M059J (cell line): ENCODE data around the gene LRRC55. TPM values are rescaled to one million over a fixed set of nuclear protein-coding genes. Genes with fewer than 3 reads are reported as not detected.

Experiments used
- DNase-seq: peaks from one replicate; pipeline ENCODE4 v3.0.0-alpha.2; 2012; ENCODE audit warnings: low read depth
- total RNA-seq: library from RNA; depleted of rRNA; stranded (reverse); fragments of >200 nt; shearing (Covaris generic); gene quantifications from 2 replicates; pipeline ENCODE4 v1.2.3, GENCODE V29; 2014

The LRRC55 gene
- total RNA-seq, 1 experiment from 2014 or later: not detected

- DNase-seq: no peak
Measured at GRCh38 chr11:57202281-57202680, 20.5 kb downstream of the LRRC55 start.

GRCh38 chr11:57203359-57203758 is 21.6 kb downstream of the LRRC55 start:
- DNase-seq: no peak

GRCh38 chr11:57203882-57204480 is 22.2 kb downstream of the LRRC55 start:
- DNase-seq: no peak

GRCh38 chr11:57205041-57205641 is 23.4 kb downstream of the LRRC55 start:
- DNase-seq: peak; percentile 10

GRCh38 chr11:57207168-57207567 is 25.4 kb downstream of the LRRC55 start:
- DNase-seq: no peak

GRCh38 chr11:57210781-57211180 is 29.0 kb downstream of the LRRC55 start:
- no peak for DNase-seq

- DNase-seq: no peak
Measured at GRCh38 chr11:57213342-57214097, 31.8 kb downstream of the LRRC55 start.

- DNase-seq: no peak
Measured at GRCh38 chr11:57214098-57214417, 32.3 kb downstream of the LRRC55 start.

- DNase-seq: peak; percentile 36
Measured at GRCh38 chr11:57214494-57214893, 32.7 kb downstream of the LRRC55 start.

GRCh38 chr11:57216463-57216862 is 34.7 kb downstream of the LRRC55 start:
- DNase-seq: no peak

GRCh38 chr11:57217053-57217452 is 35.3 kb downstream of the LRRC55 start:
- no peak for DNase-seq

GRCh38 chr11:57219021-57219627 is 37.4 kb downstream of the LRRC55 start:
- no peak for DNase-seq

GRCh38 chr11:57222239-57222638 is 40.5 kb downstream of the LRRC55 start:
- DNase-seq: no peak

GRCh38 chr11:57223601-57224000 is 41.8 kb downstream of the LRRC55 start:
- DNase-seq: no peak

GRCh38 chr11:57224128-57224527 is 42.4 kb downstream of the LRRC55 start:
- DNase-seq: no peak

- DNase-seq: peak; percentile 18
Measured at GRCh38 chr11:57224537-57224936, 42.8 kb downstream of the LRRC55 start.

- DNase-seq: no peak
Measured at GRCh38 chr11:57228600-57228999, 46.8 kb downstream of the LRRC55 start.

- DNase-seq: no peak
Measured at GRCh38 chr11:57230316-57230715, 48.6 kb downstream of the LRRC55 start.

GRCh38 chr11:57230791-57231538 is 49.2 kb downstream of the LRRC55 start:
- no peak for DNase-seq

- no peak for DNase-seq
Measured at GRCh38 chr11:57231539-57232253, 49.9 kb downstream of the LRRC55 start.

- DNase-seq: no peak
Measured at GRCh38 chr11:57233702-57234101, 51.9 kb downstream of the LRRC55 start.
